ENCODE data around the gene LRRC46. TPM values are rescaled to one million over a fixed set of nuclear protein-coding genes. Genes with fewer than 3 reads are reported as not detected.

The LRRC46 gene
- total RNA-seq, 1 experiment from 2014 or later: 0.31 TPM

GRCh38 chr17:47801176-47801765 lies 30.2 kb upstream of the LRRC46 start:
- Histone ChIP-seq H3T11ph (ENCODE audit: low read length) (no peak overlapping the region), H2AK5ac (ENCODE audit: insufficient read length, low read length) (no peak overlapping the region), H2BK20ac (ENCODE audit: low read depth, low read length, poor library complexity, severe bottlenecking) (no peak overlapping the region), H2AFZ (ENCODE audit: low read length) (no peak overlapping the region), H2BK120ac (ENCODE audit: low read depth, low read length, poor library complexity, severe bottlenecking) (no peak overlapping the region), H4K5ac (ENCODE audit: insufficient read length, low read depth, low read length) (no peak overlapping the region), H3K23me2 (ENCODE audit: insufficient read length, low read depth, low read length, poor library complexity, severe bottlenecking) (no peaks in the 10 kb centered on the region), H3K56ac (ENCODE audit: insufficient read length, low read depth, low read length) (no peak overlapping the region), H3K4me1 (ENCODE audit: insufficient read depth, low read length) (no peaks in the 10 kb centered on the region), H3K23ac (ENCODE audit: insufficient read length, low read depth, low read length) (no peak overlapping the region), H3K4me2 (ENCODE audit: insufficient read depth, insufficient read length, low read length) (no peak overlapping the region), H4K20me1 (ENCODE audit: control insufficient read depth, insufficient read depth, insufficient read length) (no peaks in the 10 kb centered on the region), H2BK5ac (ENCODE audit: insufficient read length, low read length) (no peak overlapping the region), H3K18ac (ENCODE audit: insufficient read length, low read depth, low read length) (no peak overlapping the region), H3K79me1 (ENCODE audit: insufficient read depth, low read depth, low read length, poor library complexity, severe bottlenecking) (no peaks in the 10 kb centered on the region), H2BK15ac (ENCODE audit: low read depth, low read length) (no peak overlapping the region), H3K14ac (ENCODE audit: insufficient read depth, low read length) (no peak overlapping the region; the same call in 1 of the 2 replicates), H3K4ac (ENCODE audit: low read depth, low read length) (no peak overlapping the region), H3K27me3 (ENCODE audit: insufficient read depth, low read length) (no peaks in the 10 kb centered on the region; the same call in 1 of the 2 replicates), H3K27ac (ENCODE audit: insufficient read length, low read depth, low read length) (no peak overlapping the region), H3K9ac (ENCODE audit: extremely low read depth, insufficient read length, low read length) (no peak overlapping the region), H3K79me2 (ENCODE audit: insufficient read depth, low read length) (no peaks in the 10 kb centered on the region), H2BK12ac (ENCODE audit: insufficient read length, low read depth, low read length) (no peak overlapping the region), H3K9me3 (ENCODE audit: control insufficient read depth, low read depth, low read length) (no peaks in the 10 kb centered on the region), H4K8ac (replicated peaks; ENCODE audit: insufficient read length, low read depth, low read length) (no peak overlapping the region), H4K91ac (ENCODE audit: insufficient read length, low read depth, low read length) (no peak overlapping the region)
- DNase-seq: no peak
- TF ChIP-seq, protein P1, sequence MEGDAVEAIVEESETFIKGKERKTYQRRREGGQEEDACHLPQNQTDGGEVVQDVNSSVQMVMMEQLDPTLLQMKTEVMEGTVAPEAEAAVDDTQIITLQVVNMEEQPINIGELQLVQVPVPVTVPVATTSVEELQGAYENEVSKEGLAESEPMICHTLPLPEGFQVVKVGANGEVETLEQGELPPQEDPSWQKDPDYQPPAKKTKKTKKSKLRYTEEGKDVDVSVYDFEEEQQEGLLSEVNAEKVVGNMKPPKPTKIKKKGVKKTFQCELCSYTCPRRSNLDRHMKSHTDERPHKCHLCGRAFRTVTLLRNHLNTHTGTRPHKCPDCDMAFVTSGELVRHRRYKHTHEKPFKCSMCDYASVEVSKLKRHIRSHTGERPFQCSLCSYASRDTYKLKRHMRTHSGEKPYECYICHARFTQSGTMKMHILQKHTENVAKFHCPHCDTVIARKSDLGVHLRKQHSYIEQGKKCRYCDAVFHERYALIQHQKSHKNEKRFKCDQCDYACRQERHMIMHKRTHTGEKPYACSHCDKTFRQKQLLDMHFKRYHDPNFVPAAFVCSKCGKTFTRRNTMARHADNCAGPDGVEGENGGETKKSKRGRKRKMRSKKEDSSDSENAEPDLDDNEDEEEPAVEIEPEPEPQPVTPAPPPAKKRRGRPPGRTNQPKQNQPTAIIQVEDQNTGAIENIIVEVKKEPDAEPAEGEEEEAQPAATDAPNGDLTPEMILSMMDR (conservative IDR thresholded peaks at IDR 0.05): no peak
- peaks cover 13% of the 10 kb centered on the region for H3K27me3 Mint-ChIP-seq (ENCODE audit: low read depth)
- WGBS (ENCODE audit: extremely low coverage, insufficient read length, low lambda C conversion rate): no CpG with 5 or more reads among the region's 4 CpGs
- H3K4me1 Mint-ChIP-seq: no peaks in the 10 kb centered on the region
- H3K4me3 Mint-ChIP-seq: no peak overlapping the region
- no peaks in the 10 kb centered on the region for H3K9me3 Mint-ChIP-seq
- H3K36me3 Mint-ChIP-seq (ENCODE audit: insufficient read depth in 1 of 3, low read depth in 3 of 3): no peaks in the 10 kb centered on the region
- H3K27ac Mint-ChIP-seq: no peak overlapping the region

All from H9 (cell line).